ENCODE results near the gene PEMT. TPM values are rescaled to one million over a fixed set of nuclear protein-coding genes. Genes with fewer than 3 reads are reported as not detected.

PEMT gene
- total RNA-seq, 4 donors from 2014 or later, result 24.6 to 32.2 (median 28.2) TPM

DNA sequence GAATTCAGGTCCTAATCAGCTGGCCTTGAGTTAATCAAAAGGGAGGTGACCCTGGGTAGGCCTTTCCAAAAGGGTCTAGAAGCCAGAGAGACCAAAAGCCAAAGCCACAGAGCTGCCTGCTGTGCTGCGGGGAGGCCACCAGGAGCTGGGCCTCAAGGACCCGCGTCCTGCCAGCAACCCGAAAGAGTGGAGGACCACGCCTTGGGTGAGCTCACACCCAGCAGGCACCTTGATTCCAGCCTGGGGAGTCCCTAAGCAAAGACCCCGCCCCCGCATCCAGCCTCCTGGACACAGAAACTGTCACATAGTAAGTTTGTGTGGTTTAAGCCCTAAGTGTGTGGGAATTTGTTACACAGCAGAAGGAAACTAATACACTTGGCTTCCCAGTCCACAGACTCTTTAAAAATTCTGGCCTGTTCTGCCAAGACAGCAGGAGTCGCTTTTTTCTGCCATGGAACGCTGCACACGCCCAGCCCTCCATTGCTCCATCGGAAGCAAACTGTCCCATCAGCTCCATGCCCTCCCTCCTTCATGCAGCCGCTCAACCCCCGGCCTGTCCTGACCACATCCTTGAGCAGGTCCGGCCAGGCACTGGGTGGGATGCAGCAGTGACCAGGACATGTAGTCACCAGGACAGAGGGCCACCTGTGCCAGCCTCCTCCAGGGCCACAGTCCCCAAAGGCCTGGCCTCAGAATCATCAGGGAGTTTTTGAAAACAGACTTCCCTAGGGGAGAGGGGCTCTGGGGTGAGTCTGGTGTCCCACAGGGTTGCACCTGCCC, 74.4 kb downstream of the PEMT start:
- WGBS, 2 donors, result 84 to 95% methylated on average over 6 to 11 of the region's 14 CpGs
- intact Hi-C loops (cut with DNase I), result no loop called here
- Histone ChIP-seq H3K9me3 (no peaks in the 10 kb centered on the region), H3K4me3 (no peak overlapping the region), H3K27me3 (no peaks in the 10 kb centered on the region), H3K4me1 (peaks cover 0 to 12% (median 4%) of the 10 kb centered on the region in 3 donors), H3K27ac (no peak overlapping the region), H3K36me3 (peaks cover 0 to 35% (median 0%) of the 10 kb centered on the region in 3 donors)
- no peak for TF ChIP-seq POLR2A (IDR thresholded peaks at IDR 0.05)
- TF ChIP-seq, protein P1, sequence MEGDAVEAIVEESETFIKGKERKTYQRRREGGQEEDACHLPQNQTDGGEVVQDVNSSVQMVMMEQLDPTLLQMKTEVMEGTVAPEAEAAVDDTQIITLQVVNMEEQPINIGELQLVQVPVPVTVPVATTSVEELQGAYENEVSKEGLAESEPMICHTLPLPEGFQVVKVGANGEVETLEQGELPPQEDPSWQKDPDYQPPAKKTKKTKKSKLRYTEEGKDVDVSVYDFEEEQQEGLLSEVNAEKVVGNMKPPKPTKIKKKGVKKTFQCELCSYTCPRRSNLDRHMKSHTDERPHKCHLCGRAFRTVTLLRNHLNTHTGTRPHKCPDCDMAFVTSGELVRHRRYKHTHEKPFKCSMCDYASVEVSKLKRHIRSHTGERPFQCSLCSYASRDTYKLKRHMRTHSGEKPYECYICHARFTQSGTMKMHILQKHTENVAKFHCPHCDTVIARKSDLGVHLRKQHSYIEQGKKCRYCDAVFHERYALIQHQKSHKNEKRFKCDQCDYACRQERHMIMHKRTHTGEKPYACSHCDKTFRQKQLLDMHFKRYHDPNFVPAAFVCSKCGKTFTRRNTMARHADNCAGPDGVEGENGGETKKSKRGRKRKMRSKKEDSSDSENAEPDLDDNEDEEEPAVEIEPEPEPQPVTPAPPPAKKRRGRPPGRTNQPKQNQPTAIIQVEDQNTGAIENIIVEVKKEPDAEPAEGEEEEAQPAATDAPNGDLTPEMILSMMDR (IDR thresholded peaks at IDR 0.05), result no peak
- no peak for DNase-seq

DNA sequence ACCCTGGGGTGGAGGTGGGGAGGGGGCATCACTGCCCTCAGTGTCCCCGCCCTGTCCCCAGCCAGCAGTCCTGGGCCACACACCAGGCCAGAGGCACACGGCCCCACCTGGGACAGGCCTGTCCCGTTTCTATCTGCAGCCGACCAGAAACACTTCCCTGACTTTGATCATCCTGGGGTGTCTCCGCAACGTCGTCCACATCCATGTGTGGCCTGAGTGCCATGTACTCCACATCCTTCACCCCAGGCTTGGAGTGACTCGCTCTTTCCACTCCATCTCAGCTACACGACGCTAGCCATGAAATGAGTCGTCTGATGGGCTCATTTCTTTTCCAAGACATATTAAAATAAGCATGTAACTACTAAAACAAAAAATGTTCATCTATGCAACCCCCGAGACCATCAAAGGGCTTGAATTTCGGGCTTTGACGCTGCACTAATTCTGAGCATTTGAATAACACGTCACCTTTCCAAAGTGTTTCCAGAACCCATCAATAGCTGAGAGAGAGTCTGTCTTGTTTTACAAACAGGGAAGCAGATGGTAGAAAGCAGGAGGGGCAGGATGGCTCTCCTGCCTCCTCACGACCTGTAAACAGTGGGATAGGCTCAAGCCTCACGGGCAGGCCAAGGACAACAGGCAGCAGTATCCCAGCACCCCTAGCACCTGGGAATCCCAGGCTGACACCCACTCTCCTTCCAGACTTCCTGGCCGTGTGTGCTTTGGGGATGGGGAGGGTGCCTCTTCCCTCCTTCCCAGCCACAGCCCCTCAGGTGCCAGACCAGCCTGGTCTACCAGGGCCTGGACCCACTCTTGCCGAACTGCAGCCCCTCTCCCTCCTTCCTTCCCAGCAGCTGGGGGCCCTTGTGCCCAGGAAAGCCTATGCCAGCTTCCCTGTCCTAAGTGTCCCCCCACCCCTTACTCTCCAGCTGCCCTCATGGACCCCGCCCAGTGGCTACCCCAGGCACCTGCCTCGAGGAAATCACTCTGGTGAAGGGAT, 75.3 kb downstream of the PEMT start:
- 81 to 82% methylated on average over 15 to 18 of the region's 21 CpGs for WGBS, 2 donors
- peaks cover 0 to 28% (median 0%) of the 10 kb centered on the region in 3 donors for H3K36me3 ChIP-seq
- H3K4me3 ChIP-seq, result no peak overlapping the region
- no peak for TF ChIP-seq POLR2A (IDR thresholded peaks at IDR 0.05)
- TF ChIP-seq, protein P1 (IDR thresholded peaks at IDR 0.05), result no peak
- no peaks in the 10 kb centered on the region for H3K27me3 ChIP-seq
- H3K9me3 ChIP-seq, result no peaks in the 10 kb centered on the region
- DNase-seq, result no peak
- no peak overlapping the region for H3K27ac ChIP-seq
- intact Hi-C loops (cut with DNase I), result no loop called here
- peaks cover 0 to 21% (median 9%) of the 10 kb centered on the region in 3 donors for H3K4me1 ChIP-seq

DNA sequence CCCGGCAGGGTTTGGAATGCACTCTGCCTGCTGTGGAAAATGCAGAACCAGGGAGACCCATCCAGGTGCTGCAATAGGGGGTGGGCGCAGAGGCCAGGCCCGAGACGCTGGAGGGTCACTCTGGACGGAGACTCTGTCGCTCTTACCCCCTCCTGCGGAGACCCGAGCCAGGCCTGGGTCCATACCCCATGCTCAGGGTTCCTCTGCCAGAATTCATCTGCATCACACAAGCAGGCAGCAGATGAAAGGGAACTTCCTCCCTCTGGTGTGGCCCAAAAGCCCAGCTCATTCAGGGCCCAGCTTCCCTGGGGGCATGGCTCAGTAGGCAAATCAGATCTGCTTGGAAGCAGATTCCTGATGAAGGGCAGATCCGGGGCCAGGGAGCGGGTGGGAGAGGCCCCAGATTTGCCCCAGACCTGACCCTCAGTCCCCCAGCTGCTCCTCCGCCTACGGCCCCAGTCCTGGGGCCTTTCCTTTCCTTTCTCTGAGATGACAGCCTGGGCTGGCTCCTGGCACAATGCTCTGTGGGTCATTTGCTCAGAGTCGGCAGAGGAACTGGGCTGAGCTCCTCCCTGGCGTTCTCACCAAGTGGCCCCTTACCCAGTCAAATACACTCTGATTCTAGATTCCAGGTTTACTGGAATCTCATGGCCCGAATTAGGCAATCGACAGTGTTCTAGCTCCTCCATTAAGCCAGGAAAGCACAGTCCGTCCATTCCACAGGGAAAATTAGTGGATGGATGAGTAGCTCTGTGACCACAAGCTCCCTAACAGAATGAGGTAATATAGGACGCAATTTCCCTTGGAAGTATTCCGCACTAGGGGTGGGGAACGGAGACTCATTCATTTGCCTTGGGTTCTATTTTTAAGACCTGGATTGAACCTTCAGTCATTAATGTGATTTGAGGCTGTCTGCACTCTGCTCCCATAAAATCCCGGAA, 76.2 kb downstream of the PEMT start:
- no peaks in the 10 kb centered on the region for H3K9me3 ChIP-seq
- TF ChIP-seq, protein P1 (IDR thresholded peaks at IDR 0.05), result no peak
- no peak for TF ChIP-seq POLR2A (IDR thresholded peaks at IDR 0.05)
- DNase-seq, result no peak
- H3K4me3 ChIP-seq, result no peak overlapping the region
- H3K36me3 ChIP-seq, result peaks cover 0 to 18% (median 0%) of the 10 kb centered on the region in 3 donors
- H3K27me3 ChIP-seq, result no peaks in the 10 kb centered on the region
- H3K27ac ChIP-seq, result no peak overlapping the region
- 77 to 85% methylated on average over 7 to 12 of the region's 21 CpGs for WGBS, 2 donors
- peaks cover 0 to 30% (median 16%) of the 10 kb centered on the region in 3 donors for H3K4me1 ChIP-seq
- intact Hi-C loops (cut with DNase I), result no loop called here

DNA sequence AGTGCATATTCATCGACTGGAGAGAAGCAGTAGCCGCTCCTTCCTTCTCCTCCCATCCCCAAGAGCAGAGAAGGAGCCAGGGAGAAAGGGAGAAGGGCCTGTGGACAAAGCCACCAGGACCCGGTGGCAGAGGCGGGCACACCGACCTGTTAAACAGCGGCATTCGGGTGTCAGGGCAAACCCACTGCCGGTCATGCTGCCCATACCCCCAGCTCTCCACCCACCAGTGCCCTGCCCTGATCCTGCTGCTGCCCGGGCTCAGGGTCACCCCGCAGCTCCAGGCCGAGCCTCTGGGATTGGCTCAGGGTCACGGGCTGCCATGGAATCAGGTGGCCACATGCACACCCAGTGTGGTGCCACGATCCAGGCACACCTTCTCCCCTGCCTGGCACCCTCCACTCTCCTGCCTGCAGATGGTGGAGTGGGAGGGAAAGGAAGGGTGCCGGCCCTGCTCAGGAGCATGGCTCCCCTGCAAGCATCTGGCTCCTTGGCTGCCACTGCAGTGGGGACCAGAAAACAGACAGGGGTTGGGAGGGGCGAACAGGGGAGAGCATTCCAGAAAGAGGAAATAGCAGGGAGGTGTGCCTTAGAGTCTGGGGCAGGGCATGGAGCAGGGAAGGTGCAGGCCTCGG, 77.0 kb downstream of the PEMT start:
- DNase-seq, result no peak
- Histone ChIP-seq H3K4me3 (no peak overlapping the region), H3K36me3 (peaks cover 0 to 13% (median 0%) of the 10 kb centered on the region in 3 donors), H3K4me1 (peaks cover 0 to 30% (median 16%) of the 10 kb centered on the region in 3 donors), H3K27ac (no peak overlapping the region), H3K27me3 (no peaks in the 10 kb centered on the region), H3K9me3 (no peaks in the 10 kb centered on the region)
- TF ChIP-seq, protein P1 (IDR thresholded peaks at IDR 0.05), result no peak
- TF ChIP-seq POLR2A (IDR thresholded peaks at IDR 0.05), result no peak
- WGBS, 2 donors, result 50 to 90% methylated on average over 2 to 4 of the region's 16 CpGs
- intact Hi-C loops (cut with DNase I), result no loop called here
